A549 (cell line): ENCODE data around the gene DIP2C. TPM values are rescaled to one million over a fixed set of nuclear protein-coding genes. Genes with fewer than 3 reads are reported as not detected.

Source experiments
- ATAC-seq, 2 experiments: fragments of 200-7000 bp in 1 of 2; fragments of >200 bp in 1 of 2; cut with Nextera tagmentation in 1 of 2; cut with Tn5 transposase in 1 of 2; 3 replicates each; pipeline versions ENCODE4 v1.8.0 to v1.9.1; 2018 to 2020; ENCODE audit warnings: mild to moderate bottlenecking in 1 of 2, moderate library complexity in 1 of 2
- CTCF ChIA-PET: fragments of 300-600 bp; sonication (Branson Sonifier 250); formaldehyde crosslinking; extraction: SDS; loops from one replicate; lab custom pipeline; 2021; ENCODE audit warnings: antibody characterized with exemption, inconsistent platforms; lab: Yijun Ruan, JAX
- POLR2A ChIA-PET: fragments of 350-600 bp; formaldehyde crosslinking; extraction: SDS; loops from one replicate; lab custom pipeline; 2021; ENCODE audit warnings: antibody characterized with exemption, inconsistent platforms; lab: Yijun Ruan, JAX
- DNase-seq, 2 experiments: peaks; one replicate each; pipeline versions ENCODE4 v3.0.0 to v3.0.0-alpha.2; 2011 to 2016; ENCODE audit warnings: low read depth in 1 of 2, low spot score in 1 of 2
- FAIRE-seq: peaks from 2 replicates; lab custom pipeline; 2011; peaks lifted over from hg19 to GRCh38; lab: Jason Lieb, UNC
- H3K27ac ChIP-seq, 2 experiments: fragments of >200 bp; sonication (Bioruptor Twin); formaldehyde crosslinking; 3 replicates each; pipeline ENCODE4 v1.5.1; 2016 to 2017
- H3K4me1 ChIP-seq: fragments of >200 bp; sonication (Bioruptor Twin); formaldehyde crosslinking; 3 replicates; pipeline ENCODE4 v1.6.1; 2016
- H3K4me2 ChIP-seq: fragments of >200 bp; sonication (Bioruptor Twin); formaldehyde crosslinking; 3 replicates; pipeline ENCODE4 v1.6.1; 2016
- H3K4me3 ChIP-seq: fragments of >200 bp; sonication (Bioruptor Twin); formaldehyde crosslinking; 3 replicates; pipeline ENCODE4 v1.5.1; 2016
- H3K9me3 ChIP-seq: fragments of >200 bp; sonication (Bioruptor Twin); formaldehyde crosslinking; 3 replicates; pipeline ENCODE4 v1.6.1; 2016
- CBX2 ChIP-seq: fragments of 200-600 bp; sonication (generic); IDR thresholded peaks from 2 replicates; pipeline ENCODE4 v1.6.1; 2016; ENCODE audit warnings: low read depth, mild to moderate bottlenecking, borderline replicate concordance
- EHF ChIP-seq: fragments of 250-450 bp; sonication (Bioruptor Pico); IDR thresholded peaks from 2 replicates; pipeline ENCODE4 v1.5.0; 2020; ENCODE audit warnings: mild to moderate bottlenecking
- FOSL2 ChIP-seq, 2 experiments: fragments of 450-650 bp in 1 of 2; fragments of >200 bp in 1 of 2; sonication (Bioruptor Twin) in 1 of 2; formaldehyde crosslinking; IDR thresholded peaks; 2 replicates each; pipeline versions ENCODE4 v1.5.0 to v1.6.1; 2016 to 2020; ENCODE audit warnings: mild to moderate bottlenecking in 1 of 2, moderate library complexity in 1 of 2
- FOXS1 ChIP-seq: fragments of 250-450 bp; sonication (Bioruptor Pico); IDR thresholded peaks from 2 replicates; pipeline ENCODE4 v1.5.0; 2020; ENCODE audit warnings: mild to moderate bottlenecking, moderate library complexity
- HEYL ChIP-seq: fragments of 250-450 bp; sonication (Bioruptor Pico); IDR thresholded peaks from 2 replicates; pipeline ENCODE4 v1.8.0; 2021; ENCODE audit warnings: mild to moderate bottlenecking, moderate library complexity
- JUNB ChIP-seq: fragments of >200 bp; sonication (Bioruptor Twin); formaldehyde crosslinking; IDR thresholded peaks from 2 replicates; pipeline ENCODE4 v1.6.1; 2016
- KDM1A ChIP-seq: fragments of 200-600 bp; sonication (generic); IDR thresholded peaks from 2 replicates; pipeline ENCODE4 v1.6.1; 2016; ENCODE audit warnings: low read depth, mild to moderate bottlenecking
- KDM5A ChIP-seq: fragments of 200-600 bp; sonication (generic); IDR thresholded peaks from 2 replicates; pipeline ENCODE4 v1.6.1; 2016; ENCODE audit warnings: antibody characterized with exemption, mild to moderate bottlenecking
- MAX ChIP-seq: IDR thresholded peaks from 2 replicates; pipeline ENCODE4 v1.6.1; 2012
- MYC ChIP-seq: IDR thresholded peaks from 2 replicates; pipeline ENCODE4 v1.6.1; 2012; ENCODE audit warnings: mild to moderate bottlenecking, inconsistent platforms, low read length, improper control_type of control experiment, borderline replicate concordance
- NPAS2 ChIP-seq: fragments of 250-450 bp; sonication (Bioruptor Pico); IDR thresholded peaks from 2 replicates; pipeline ENCODE4 v1.8.0; 2022; ENCODE audit warnings: mild to moderate bottlenecking, moderate library complexity, borderline replicate concordance
- PBX3 ChIP-seq: IDR thresholded peaks from 2 replicates; pipeline ENCODE4 v1.6.1; 2012
- RCOR1 ChIP-seq: fragments of 150-350 bp; IDR thresholded peaks from 2 replicates; pipeline ENCODE4 v1.6.1; 2014; ENCODE audit warnings: antibody characterized with exemption, low read length, low read depth
- RFX5 ChIP-seq: fragments of 450-650 bp; IDR thresholded peaks from 2 replicates; pipeline ENCODE4 v1.7.1; 2014; ENCODE audit warnings: antibody characterized with exemption, mild to moderate bottlenecking, moderate library complexity
- SMC3 ChIP-seq: fragments of >200 bp; sonication (Bioruptor Twin); formaldehyde crosslinking; IDR thresholded peaks from 3 replicates; pipeline ENCODE4 v1.6.1; 2018; ENCODE audit warnings: inconsistent platforms
- ZFP36 ChIP-seq: fragments of 450-650 bp; IDR thresholded peaks from 2 replicates; pipeline ENCODE4 v1.6.1; 2014; ENCODE audit warnings: borderline replicate concordance; ENCODE audit not compliant: partially characterized antibody
- WGBS: methylation state at CpG from one replicate; pipeline ENCODE4 v1.1.6; 2017; ENCODE audit errors: missing lambda C conversion rate; 5-methylcytosine and 5-hydroxymethylcytosine counted together
- polyA plus RNA-seq, 4 experiments: library from polyadenylated mRNA; depleted of rRNA in 3 of 4; stranded (reverse); fragments of >200 nt; fragmentation: RNase III in 1 of 4; extraction: RNeasy Plus Mini Kit Qiagen cat#74134 plus additional on column Dnase treatment in 1 of 4; gene quantifications; 2 replicates in 3 of 4; 3 replicates in 1 of 4; pipeline ENCODE4 v1.2.3, GENCODE V29; 2011 to 2017
- TF ChIP-seq, protein P1 (sequence below): fragments of 450-650 bp; IDR thresholded peaks from 2 replicates; pipeline ENCODE4 v1.6.1; 2014; ENCODE audit warnings: antibody characterized with exemption
- TF ChIP-seq, protein P2 (sequence below): fragments of 250-450 bp; sonication (Bioruptor Pico); IDR thresholded peaks from 2 replicates; pipeline ENCODE4 v1.5.0; 2020; ENCODE audit warnings: low read depth, mild to moderate bottlenecking, moderate library complexity

DIP2C gene
- polyA plus RNA-seq, 2 of the 4 experiments (the other 2 are of a cell fraction): 3.7 to 5.0 TPM

- Histone ChIP-seq H3K27ac (peak overlapping the region; percentile 71 to 86), H3K4me2 (peak overlapping the region; percentile 70), H3K4me1 (peaks cover 49% of the 10 kb centered on the region), H3K4me3 (0 out of 3 replicates have a peak overlapping the region, but pooled peaks have one; percentile 13), H3K9me3 (no peaks in the 10 kb centered on the region)
- 64% methylated on average over 2 of the region's 2 CpGs for WGBS
- ChIA-PET POLR2A (interaction anchor here (1.3 to 1.7 kb wide), 2 partner anchors 9 to 32 kb away, joined by 3 to 12 read pairs; no protein-coding TSS in a partner anchor), CTCF (interaction anchor here (1.0 to 2.2 kb wide), 2 partner anchors 9 to 20 kb away, joined by 3 to 15 read pairs; no protein-coding TSS in a partner anchor)
- no peak for TF ChIP-seq RCOR1
- no peak for TF ChIP-seq RFX5
- TF ChIP-seq MAX: no peak
- no peak for TF ChIP-seq KDM5A
- TF ChIP-seq, protein P1, sequence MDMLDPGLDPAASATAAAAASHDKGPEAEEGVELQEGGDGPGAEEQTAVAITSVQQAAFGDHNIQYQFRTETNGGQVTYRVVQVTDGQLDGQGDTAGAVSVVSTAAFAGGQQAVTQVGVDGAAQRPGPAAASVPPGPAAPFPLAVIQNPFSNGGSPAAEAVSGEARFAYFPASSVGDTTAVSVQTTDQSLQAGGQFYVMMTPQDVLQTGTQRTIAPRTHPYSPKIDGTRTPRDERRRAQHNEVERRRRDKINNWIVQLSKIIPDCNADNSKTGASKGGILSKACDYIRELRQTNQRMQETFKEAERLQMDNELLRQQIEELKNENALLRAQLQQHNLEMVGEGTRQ: no peak
- no peak for TF ChIP-seq PBX3
- TF ChIP-seq ZFP36: no peak
- no peak for TF ChIP-seq HEYL
- TF ChIP-seq, protein P2, sequence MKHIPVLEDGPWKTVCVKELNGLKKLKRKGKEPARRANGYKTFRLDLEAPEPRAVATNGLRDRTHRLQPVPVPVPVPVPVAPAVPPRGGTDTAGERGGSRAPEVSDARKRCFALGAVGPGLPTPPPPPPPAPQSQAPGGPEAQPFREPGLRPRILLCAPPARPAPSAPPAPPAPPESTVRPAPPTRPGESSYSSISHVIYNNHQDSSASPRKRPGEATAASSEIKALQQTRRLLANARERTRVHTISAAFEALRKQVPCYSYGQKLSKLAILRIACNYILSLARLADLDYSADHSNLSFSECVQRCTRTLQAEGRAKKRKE (CRISPR knock-in tag): no peak
- no peak for TF ChIP-seq FOXS1 (CRISPR knock-in tag)
- TF ChIP-seq MYC: no peak
- no peak for DNase-seq
- no peak for FAIRE-seq
- peak; percentile 27 to 46; a peak in 3 of 6 replicates for ATAC-seq
Observed at GRCh38 chr10:339038-339391, 350.5 kb downstream of the DIP2C start.

GRCh38 chr10:338171-339037 lies 351.1 kb downstream of the DIP2C start:
- H3K4me1 ChIP-seq: peaks cover 49% of the 10 kb centered on the region
- peak overlapping the region; percentile 70 for H3K4me2 ChIP-seq
- ATAC-seq (peak; percentile 83 to 91), DNase-seq (peak; percentile 41 to 61), FAIRE-seq (no peak)
- peak overlapping the region; percentile 71 to 86 for H3K27ac ChIP-seq
- ChIA-PET CTCF (interaction anchor here (0.6 to 2.2 kb wide), 4 partner anchors 9 to 90 kb away, joined by 3 to 15 read pairs (median 3); no protein-coding TSS in a partner anchor), POLR2A (interaction anchor here (1.3 to 1.7 kb wide), 2 partner anchors 9 to 32 kb away, joined by 3 to 12 read pairs; no protein-coding TSS in a partner anchor)
- 24% methylated on average over 29 of the region's 33 CpGs for WGBS
- 0 out of 3 replicates have a peak overlapping the region, but pooled peaks have one; percentile 13 for H3K4me3 ChIP-seq
- H3K9me3 ChIP-seq: no peaks in the 10 kb centered on the region
- TF ChIP-seq, protein P1: no peak
- TF ChIP-seq FOXS1 (CRISPR knock-in tag): peak; percentile 46; the same call in 1 of the 2 replicates
- TF ChIP-seq JUNB: 0 out of 2 replicates have a peak, but pooled peaks have one; percentile 12
- no peak for TF ChIP-seq KDM1A
- no peak for TF ChIP-seq FOSL2 (IDR thresholded peaks at IDR 0.05)
- TF ChIP-seq FOSL2 (CRISPR knock-in tag; IDR thresholded peaks at IDR 0.05): peak; percentile 39; the same call in 1 of the 2 replicates
- TF ChIP-seq MAX: peak; percentile 65; the same call in 1 of the 2 replicates
- TF ChIP-seq NPAS2 (CRISPR knock-in tag): no peak
- TF ChIP-seq CBX2: no peak
- no peak for TF ChIP-seq EHF
- 0 out of 3 replicates have a peak, but pooled peaks have one; percentile 20 for TF ChIP-seq SMC3
